Neural crest cell (in vitro differentiated cells): ENCODE results near the gene ZC3H4. TPM values are rescaled to one million over a fixed set of nuclear protein-coding genes. Genes with fewer than 3 reads are reported as not detected.

Source experiments
- DNase-seq: peaks from one replicate; pipeline ENCODE4 v3.0.0; 2021; ENCODE audit warnings: low read depth, mixed read lengths, low spot score
- H3K27ac Mint-ChIP-seq: one replicate; pipeline ENCODE4 v1.8.0; 2021; ENCODE audit warnings: mild to moderate bottlenecking, mixed read lengths; ENCODE audit not compliant: unreplicated experiment
- H3K27me3 Mint-ChIP-seq: 2 replicates; pipeline ENCODE4 v1.8.0; 2021; ENCODE audit warnings: low read depth, mild to moderate bottlenecking, mixed read lengths
- H3K36me3 Mint-ChIP-seq: 2 replicates; pipeline ENCODE4 v1.8.0; 2021; ENCODE audit warnings: low read depth, mild to moderate bottlenecking, mixed read lengths
- H3K4me1 Mint-ChIP-seq: 2 replicates; pipeline ENCODE4 v1.8.0; 2021; ENCODE audit warnings: mixed read lengths
- H3K4me3 Mint-ChIP-seq: one replicate; pipeline ENCODE4 v1.8.0; 2021; ENCODE audit warnings: mild to moderate bottlenecking, mixed read lengths
- H3K9me3 Mint-ChIP-seq: 2 replicates; pipeline ENCODE4 v1.8.0; 2021; ENCODE audit warnings: mixed read lengths
- CTCF ChIP-seq: fragments of 200-600 bp; sonication (generic); conservative IDR thresholded peaks from 2 replicates; pipeline ENCODE4 v1.5.0; 2021; ENCODE audit warnings: antibody characterized with exemption, mild to moderate bottlenecking
- total RNA-seq: library from RNA; stranded (reverse); gene quantifications from 2 replicates; pipeline ENCODE4 v1.2.1, GENCODE V29; 2021

ZC3H4 gene
- total RNA-seq, 1 donor from 2014 or later, result 104 TPM

DNA sequence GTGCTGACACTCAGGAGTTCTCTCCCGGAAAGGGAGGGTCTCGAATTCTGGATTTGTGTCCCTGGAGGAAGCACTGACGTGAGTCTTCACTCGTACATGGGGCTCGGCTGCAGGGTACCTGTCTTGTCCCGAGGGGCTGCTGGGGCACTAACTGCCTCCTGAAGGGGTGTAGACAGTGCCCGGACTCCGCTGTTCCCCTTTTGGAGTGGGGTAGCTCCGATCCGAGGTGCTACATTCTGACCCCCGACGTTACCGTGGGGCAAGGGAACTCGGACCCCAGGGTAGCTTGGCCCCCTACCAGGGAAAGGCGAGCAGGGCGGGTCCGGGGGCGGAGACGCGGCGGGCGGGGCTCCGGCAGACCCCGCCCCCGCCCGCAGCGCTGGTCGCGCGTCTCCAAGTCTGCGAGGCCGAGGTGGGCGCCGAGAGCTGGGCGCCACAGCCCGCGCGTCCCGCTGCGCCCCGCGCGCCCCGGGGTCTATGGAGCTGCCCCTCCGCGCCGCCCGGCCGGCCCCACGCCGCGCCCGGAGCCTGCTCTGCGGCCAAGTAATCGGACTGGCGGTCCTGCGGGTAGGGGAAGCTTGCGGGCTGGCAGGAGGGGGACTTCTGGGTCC lies 94.0 kb downstream of the ZC3H4 start, which contains the start of gene NPAS1:
Gene NPAS1, plus strand, starts transcription at position 407 of the 611 bp plus-strand sequence. CDS start 1,211 bp downstream, outside the sequence.
- Mint-ChIP-seq H3K4me1 (peaks cover 13% of the 10 kb centered on the region), H3K4me3 (peak within 1 kb of the TSS; percentile 64), H3K27me3 (peaks cover 71% of the 10 kb centered on the region), H3K36me3 (no peaks in the 10 kb centered on the region), H3K9me3 (no peaks in the 10 kb centered on the region), H3K27ac (no peak within 1 kb of the TSS)
- DNase-seq, result no peak
- TF ChIP-seq CTCF, result no peak

DNA sequence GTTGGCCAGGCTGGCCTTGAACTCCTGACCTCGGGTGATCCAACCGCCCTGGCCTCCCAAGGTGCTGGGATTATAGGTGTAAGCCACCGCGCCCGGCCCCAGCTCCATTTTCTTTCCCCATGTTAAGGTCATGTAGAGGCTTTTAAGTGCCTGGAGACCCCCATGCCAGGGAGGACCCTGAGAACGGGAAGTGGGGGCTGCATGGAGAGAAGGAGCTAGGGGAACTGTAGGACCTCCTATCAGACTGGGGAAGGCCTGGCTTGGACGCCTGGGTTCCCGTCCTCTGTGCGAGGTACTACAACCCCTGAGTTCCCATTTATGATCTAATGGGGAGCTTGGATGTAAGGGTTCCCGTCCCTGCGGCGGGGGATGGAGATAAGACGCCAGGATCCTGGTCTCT lies 94.7 kb downstream of the ZC3H4 start:
- no peak overlapping the region for H3K27ac Mint-ChIP-seq
- no peaks in the 10 kb centered on the region for H3K9me3 Mint-ChIP-seq
- peaks cover 65% of the 10 kb centered on the region for H3K27me3 Mint-ChIP-seq
- peak overlapping the region; percentile 64 for H3K4me3 Mint-ChIP-seq
- H3K4me1 Mint-ChIP-seq, result peaks cover 13% of the 10 kb centered on the region
- no peak for DNase-seq
- TF ChIP-seq CTCF, result no peak
- no peaks in the 10 kb centered on the region for H3K36me3 Mint-ChIP-seq

Other genes starting within 250 kb of the ZC3H4 start
- 1.5 and 1.9 TPM in 2 replicates for gene NPAS1, start 93.9 kb downstream of the ZC3H4 start, total RNA-seq
- gene TMEM160, start 65.2 kb downstream of the ZC3H4 start, total RNA-seq, result 51.1 and 57.5 TPM in 2 replicates
- gene SAE1, start 17.1 kb upstream of the ZC3H4 start, total RNA-seq, result 272 and 280 TPM in 2 replicates
- 6.1 and 6.3 TPM in 2 replicates for gene BBC3, start 117.4 kb upstream of the ZC3H4 start, total RNA-seq
- gene CCDC9, start 142.7 kb upstream of the ZC3H4 start, total RNA-seq, result 24.6 and 26.1 TPM in 2 replicates
- gene INAFM1, start 161.1 kb upstream of the ZC3H4 start, total RNA-seq, result 10.2 and 10.6 TPM in 2 replicates
- 0.44 TPM in 1 of 2 replicates, not detected in the other for gene C5AR1, start 196.1 kb upstream of the ZC3H4 start, total RNA-seq
- not detected in 2 replicates for gene C5AR2, start 218.4 kb upstream of the ZC3H4 start, total RNA-seq
- 31.6 and 32.4 TPM in 2 replicates for gene DHX34, start 235.5 kb upstream of the ZC3H4 start, total RNA-seq